A673 (cell line): ENCODE measurements around the gene TTC33. TPM values are rescaled to one million over a fixed set of nuclear protein-coding genes. Genes with fewer than 3 reads are reported as not detected.

Experiments
- BruUV-seq: library from RNA; stranded (reverse); fragments of 400-500 nt; replicated peaks from 2 replicates; lab custom pipeline; 2021; lab: Mats Ljungman, UMichigan
- CTCF ChIA-PET: fragments of 300-600 bp; sonication (Branson Sonifier 250); formaldehyde crosslinking; loops from one replicate; lab custom pipeline; 2022; ENCODE audit warnings: antibody characterized with exemption; lab: Charles Lee
- POLR2A ChIA-PET: fragments of 300-600 bp; sonication (Branson Sonifier 250); formaldehyde crosslinking; loops from one replicate; lab custom pipeline; 2022; ENCODE audit warnings: antibody characterized with exemption; ENCODE audit not compliant: low non-redundant PET; lab: Charles Lee
- DNase-seq: peaks from one replicate; pipeline ENCODE4 v3.0.0-alpha.2; 2015; ENCODE audit warnings: low spot score
- H3K27ac ChIP-seq: fragments of 200-600 bp; sonication (generic); 2 replicates; pipeline ENCODE4 v1.5.1; 2016; ENCODE audit warnings: mixed run types, low read depth, mild to moderate bottlenecking, mixed read lengths, antibody characterized with exemption, low read length; ENCODE audit not compliant: poor library complexity, severe bottlenecking
- H3K27me3 ChIP-seq: fragments of 200-600 bp; sonication (generic); replicated peaks from 2 replicates; pipeline ENCODE4 v1.6.1; 2017; ENCODE audit warnings: mixed run types, low read depth, mild to moderate bottlenecking, mixed read lengths, antibody characterized with exemption, low read length; ENCODE audit not compliant: insufficient read depth, poor library complexity
- H3K36me3 ChIP-seq: fragments of 200-600 bp; sonication (generic); 2 replicates; pipeline ENCODE4 v1.6.1; 2016; ENCODE audit warnings: mixed run types, mild to moderate bottlenecking, mixed read lengths, antibody characterized with exemption, low read length; ENCODE audit not compliant: insufficient read depth, poor library complexity, severe bottlenecking
- H3K4me1 ChIP-seq: fragments of 200-600 bp; sonication (generic); 2 replicates; pipeline ENCODE4 v1.6.1; 2017; ENCODE audit warnings: mixed run types, mild to moderate bottlenecking, mixed read lengths, antibody characterized with exemption, low read length; ENCODE audit not compliant: insufficient read depth, poor library complexity, severe bottlenecking
- H3K4me3 ChIP-seq: fragments of 200-600 bp; sonication (generic); 2 replicates; pipeline ENCODE4 v1.5.1; 2016; ENCODE audit warnings: low read depth, mixed run types, mild to moderate bottlenecking, mixed read lengths, low read length; ENCODE audit not compliant: poor library complexity, severe bottlenecking
- H3K9me3 ChIP-seq: fragments of 200-600 bp; sonication (generic); 2 replicates; pipeline ENCODE4 v1.6.1; 2016; ENCODE audit warnings: mixed run types, low read depth, mild to moderate bottlenecking, mixed read lengths, antibody characterized with exemption, low read length; ENCODE audit not compliant: poor library complexity, severe bottlenecking
- EZH2 ChIP-seq: fragments of 200-600 bp; sonication (generic); IDR thresholded peaks from 2 replicates; pipeline ENCODE4 v1.6.1; 2017; ENCODE audit warnings: borderline replicate concordance, low read depth, mild to moderate bottlenecking, mixed read lengths, antibody characterized with exemption, low read length; ENCODE audit not compliant: poor library complexity, severe bottlenecking
- intact Hi-C: fragments of 100-400 bp; cut with micrococcal nuclease; formaldehyde crosslinking; loops from one replicate; pipeline ENCODE4 v1.10.0; 2022; ENCODE audit not compliant: unreplicated experiment
- total RNA-seq: library from RNA; stranded (reverse); gene quantifications from 2 replicates; pipeline ENCODE4 v1.2.3, GENCODE V29; 2021
- TF ChIP-seq, protein P1 (sequence below): fragments of 300-800, 200-600 bp; sonication (generic); conservative IDR thresholded peaks from 2 replicates; pipeline ENCODE4 v1.5.1; 2017; ENCODE audit warnings: low read depth, mild to moderate bottlenecking, antibody characterized with exemption, low read length, moderate library complexity, mixed read lengths

The TTC33 gene
- total RNA-seq, 1 experiment from 2014 or later = 17.0 TPM

DNA sequence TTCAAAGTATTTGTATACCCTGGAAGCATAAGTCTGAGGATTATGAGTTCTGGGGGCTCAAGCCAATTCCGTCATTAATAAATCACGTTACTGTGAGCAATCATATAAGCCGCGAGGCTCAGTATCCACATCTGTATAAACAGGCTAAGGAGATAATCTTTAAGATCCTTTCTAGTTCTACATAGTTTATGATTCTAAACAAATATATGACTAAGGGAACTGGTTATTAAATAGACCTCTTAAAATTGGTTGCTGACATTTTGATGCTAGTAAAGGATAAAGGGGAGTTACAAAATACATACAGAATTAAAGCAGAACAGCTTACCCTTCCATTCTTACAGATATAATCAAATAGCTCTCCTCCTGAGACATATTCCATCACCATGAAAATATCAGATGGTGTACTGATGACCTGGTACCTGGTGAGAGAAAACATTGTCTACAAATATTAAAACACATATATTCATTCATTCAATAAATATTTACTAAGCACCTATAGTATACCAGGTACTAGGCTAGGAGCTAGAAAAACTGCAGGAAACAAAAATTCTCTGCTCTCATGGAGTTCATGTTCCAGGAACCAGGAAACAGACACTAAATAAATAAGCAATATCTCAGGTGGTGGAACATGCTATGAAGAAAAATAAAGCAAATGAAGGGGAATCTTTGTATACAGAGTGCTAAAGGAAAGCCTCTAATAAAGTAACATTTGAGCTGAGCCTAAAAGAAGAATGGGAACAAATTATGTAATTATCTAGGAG is 19.5 kb upstream of the TTC33 start:
- no peak overlapping the region for H3K4me3 ChIP-seq
- DNase-seq = no peak
- no peaks in the 10 kb centered on the region for H3K4me1 ChIP-seq
- ChIA-PET CTCF (no interaction called here), POLR2A (no interaction called here)
- no peaks in the 10 kb centered on the region for H3K9me3 ChIP-seq
- no peaks in the 10 kb centered on the region for H3K27me3 ChIP-seq
- intact Hi-C loops = no loop called here
- H3K36me3 ChIP-seq = peaks cover 50% of the 10 kb centered on the region
- BruUV-seq = no TSS peak
- TF ChIP-seq, protein P1, sequence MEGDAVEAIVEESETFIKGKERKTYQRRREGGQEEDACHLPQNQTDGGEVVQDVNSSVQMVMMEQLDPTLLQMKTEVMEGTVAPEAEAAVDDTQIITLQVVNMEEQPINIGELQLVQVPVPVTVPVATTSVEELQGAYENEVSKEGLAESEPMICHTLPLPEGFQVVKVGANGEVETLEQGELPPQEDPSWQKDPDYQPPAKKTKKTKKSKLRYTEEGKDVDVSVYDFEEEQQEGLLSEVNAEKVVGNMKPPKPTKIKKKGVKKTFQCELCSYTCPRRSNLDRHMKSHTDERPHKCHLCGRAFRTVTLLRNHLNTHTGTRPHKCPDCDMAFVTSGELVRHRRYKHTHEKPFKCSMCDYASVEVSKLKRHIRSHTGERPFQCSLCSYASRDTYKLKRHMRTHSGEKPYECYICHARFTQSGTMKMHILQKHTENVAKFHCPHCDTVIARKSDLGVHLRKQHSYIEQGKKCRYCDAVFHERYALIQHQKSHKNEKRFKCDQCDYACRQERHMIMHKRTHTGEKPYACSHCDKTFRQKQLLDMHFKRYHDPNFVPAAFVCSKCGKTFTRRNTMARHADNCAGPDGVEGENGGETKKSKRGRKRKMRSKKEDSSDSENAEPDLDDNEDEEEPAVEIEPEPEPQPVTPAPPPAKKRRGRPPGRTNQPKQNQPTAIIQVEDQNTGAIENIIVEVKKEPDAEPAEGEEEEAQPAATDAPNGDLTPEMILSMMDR = no peak
- TF ChIP-seq EZH2 = no peak
- H3K27ac ChIP-seq = no peak overlapping the region

DNA sequence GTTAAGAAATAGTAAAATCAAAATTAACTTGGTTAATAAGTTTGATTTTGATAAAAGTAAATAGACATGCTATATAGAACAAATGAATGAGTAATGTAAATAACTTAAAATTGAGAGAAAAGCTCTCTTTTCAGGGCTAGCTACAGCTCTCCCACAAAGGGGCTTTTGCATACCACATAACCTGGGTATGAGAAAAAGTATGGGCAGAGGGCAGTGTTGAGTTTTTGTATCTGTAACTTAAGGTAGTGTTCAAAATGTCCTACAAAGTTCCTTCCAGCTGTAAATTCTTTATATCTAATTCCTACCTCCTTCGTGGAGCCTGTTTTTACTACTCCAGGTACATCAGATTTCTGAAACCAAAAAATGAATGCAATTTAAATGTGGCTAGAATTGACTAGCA is 18.9 kb upstream of the TTC33 start:
- ChIA-PET POLR2A (no interaction called here), CTCF (no interaction called here)
- DNase-seq = no peak
- no peak for TF ChIP-seq EZH2
- TF ChIP-seq, protein P1 = no peak
- no TSS peak for BruUV-seq
- H3K27me3 ChIP-seq = no peaks in the 10 kb centered on the region
- H3K27ac ChIP-seq = no peak overlapping the region
- no peaks in the 10 kb centered on the region for H3K4me1 ChIP-seq
- intact Hi-C loops = no loop called here
- H3K4me3 ChIP-seq = no peak overlapping the region
- H3K9me3 ChIP-seq = no peaks in the 10 kb centered on the region
- peaks cover 50% of the 10 kb centered on the region for H3K36me3 ChIP-seq

DNA sequence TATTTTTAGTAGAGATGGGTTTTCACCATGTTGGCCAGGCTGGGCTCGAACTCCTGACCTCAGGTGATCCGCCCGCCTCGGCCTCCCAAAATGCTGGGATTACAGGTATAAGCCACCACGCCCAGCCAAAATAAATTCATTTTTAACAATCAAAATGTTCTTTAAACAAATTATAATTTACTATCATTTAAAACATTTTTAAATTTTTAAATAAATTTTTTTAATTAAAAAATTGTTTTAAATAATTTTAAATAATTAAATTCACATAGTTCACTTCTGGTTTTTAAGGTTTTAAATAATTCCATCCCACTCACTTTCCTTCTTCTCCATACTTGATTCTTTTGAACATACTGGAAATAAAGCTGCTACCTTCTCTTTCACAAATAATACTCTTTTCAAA is 15.0 kb upstream of the TTC33 start:
- H3K9me3 ChIP-seq = no peaks in the 10 kb centered on the region
- peaks cover 64% of the 10 kb centered on the region for H3K36me3 ChIP-seq
- ChIA-PET POLR2A (no interaction called here), CTCF (no interaction called here)
- H3K4me3 ChIP-seq = no peak overlapping the region
- no peaks in the 10 kb centered on the region for H3K27me3 ChIP-seq
- no peak for DNase-seq
- H3K27ac ChIP-seq = no peak overlapping the region
- TF ChIP-seq, protein P1 = no peak
- no peak for TF ChIP-seq EZH2
- BruUV-seq = no TSS peak
- no peaks in the 10 kb centered on the region for H3K4me1 ChIP-seq
- intact Hi-C loops = no loop called here
